Parathyroid adenoma (tissue), 2 donors: Measurements from ENCODE around the gene NTSR1.

ENCODE experiments used
- H2AFZ ChIP-seq: fragments of 300-600 bp; sonication (generic); one replicate; pipeline ENCODE4 v1.7.0; 2017; ENCODE audit warnings: antibody characterized with exemption, mild to moderate bottlenecking
- H3K27ac ChIP-seq: fragments of 300-600 bp; sonication (generic); one replicate; pipeline ENCODE4 v1.7.0; 2017
- H3K27me3 ChIP-seq: fragments of 300-600 bp; sonication (generic); one replicate; pipeline ENCODE4 v1.7.0; 2017; ENCODE audit warnings: low read length; ENCODE audit not compliant: control insufficient read depth, insufficient read depth
- H3K36me3 ChIP-seq: fragments of 300-600 bp; sonication (generic); one replicate; pipeline ENCODE4 v1.7.0; 2017; ENCODE audit warnings: low read length; ENCODE audit not compliant: control insufficient read depth, insufficient read depth
- H3K4me1 ChIP-seq: fragments of 300-600 bp; sonication (generic); one replicate; pipeline ENCODE4 v1.7.0; 2017; ENCODE audit warnings: control low read depth
- H3K4me2 ChIP-seq: fragments of 300-600 bp; sonication (generic); one replicate; pipeline ENCODE4 v1.7.0; 2017; ENCODE audit warnings: low read length
- H3K4me3 ChIP-seq: fragments of 300-600 bp; sonication (generic); one replicate; pipeline ENCODE4 v1.7.0; 2017; ENCODE audit warnings: low read depth, low read length
- H3K79me2 ChIP-seq: fragments of 300-600 bp; sonication (generic); one replicate; pipeline ENCODE4 v1.7.0; 2017; ENCODE audit warnings: control low read depth
- H3K9ac ChIP-seq: fragments of 300-600 bp; sonication (generic); one replicate; pipeline ENCODE4 v1.7.0; 2017; ENCODE audit warnings: mild to moderate bottlenecking
- H3K9me3 ChIP-seq: fragments of 300-600 bp; sonication (generic); one replicate; pipeline ENCODE4 v1.7.0; 2017; ENCODE audit warnings: low read length; ENCODE audit not compliant: control insufficient read depth
- TF ChIP-seq, protein P1 (sequence below): fragments of 300-600 bp; sonication (generic); IDR thresholded peaks from one replicate; pipeline ENCODE4 v1.7.0; 2017; ENCODE audit warnings: antibody characterized with exemption, mild to moderate bottlenecking
- donor health status: primary hyperparathyroidism.

The NTSR1 gene

DNA sequence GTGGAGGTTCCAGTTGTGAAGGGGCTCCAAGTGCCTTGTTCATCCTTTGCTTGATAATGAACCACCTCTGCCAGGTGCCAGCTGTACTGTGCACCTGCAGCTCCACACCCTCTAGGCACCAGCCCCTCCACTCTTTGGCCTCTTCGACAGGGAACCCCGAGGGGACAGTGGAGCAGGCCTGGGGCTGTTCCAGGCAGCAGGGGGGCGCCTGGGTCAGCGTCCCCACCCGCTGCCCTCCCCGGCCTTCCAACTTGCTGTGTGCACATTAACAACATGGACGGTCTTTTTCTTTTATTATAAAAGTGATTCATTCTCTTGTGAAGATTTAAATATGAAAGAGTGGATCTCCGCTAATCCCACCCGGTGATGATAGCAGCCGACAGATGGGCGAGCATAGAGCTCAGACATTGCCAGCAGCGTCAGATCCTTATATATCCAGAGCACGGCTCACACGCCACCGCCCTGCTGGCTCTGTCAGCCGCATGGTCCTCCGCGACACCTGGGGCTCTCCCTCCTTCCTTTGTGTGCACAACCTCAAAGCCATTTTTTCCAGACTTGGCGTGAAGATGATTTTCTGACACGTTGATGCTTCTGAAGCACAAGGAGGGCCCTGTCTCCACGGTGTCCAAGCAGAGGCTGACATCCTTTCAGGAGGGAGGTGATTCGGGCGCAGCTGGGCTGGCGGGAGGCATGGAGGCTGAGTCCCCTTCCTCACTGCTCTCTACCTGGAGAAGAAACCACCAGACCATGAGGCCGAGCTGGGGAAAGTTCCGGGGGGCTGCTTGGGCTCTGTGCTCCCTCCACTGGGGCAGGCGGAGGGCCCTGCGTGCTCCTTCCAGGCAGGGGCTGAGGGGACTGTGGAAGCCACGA, 65.4 kb downstream of the NTSR1 start:
- Histone ChIP-seq H2AFZ (no peak overlapping the region), H3K9me3 (no peaks in the 10 kb centered on the region), H3K27ac (no peak overlapping the region), H3K27me3 (peaks cover 4% of the 10 kb centered on the region), H3K79me2 (no peaks in the 10 kb centered on the region), H3K9ac (no peak overlapping the region), H3K36me3 (no peaks in the 10 kb centered on the region), H3K4me2 (no peak overlapping the region), H3K4me1 (peaks cover 6% of the 10 kb centered on the region), H3K4me3 (no peak overlapping the region)
- TF ChIP-seq, protein P1, sequence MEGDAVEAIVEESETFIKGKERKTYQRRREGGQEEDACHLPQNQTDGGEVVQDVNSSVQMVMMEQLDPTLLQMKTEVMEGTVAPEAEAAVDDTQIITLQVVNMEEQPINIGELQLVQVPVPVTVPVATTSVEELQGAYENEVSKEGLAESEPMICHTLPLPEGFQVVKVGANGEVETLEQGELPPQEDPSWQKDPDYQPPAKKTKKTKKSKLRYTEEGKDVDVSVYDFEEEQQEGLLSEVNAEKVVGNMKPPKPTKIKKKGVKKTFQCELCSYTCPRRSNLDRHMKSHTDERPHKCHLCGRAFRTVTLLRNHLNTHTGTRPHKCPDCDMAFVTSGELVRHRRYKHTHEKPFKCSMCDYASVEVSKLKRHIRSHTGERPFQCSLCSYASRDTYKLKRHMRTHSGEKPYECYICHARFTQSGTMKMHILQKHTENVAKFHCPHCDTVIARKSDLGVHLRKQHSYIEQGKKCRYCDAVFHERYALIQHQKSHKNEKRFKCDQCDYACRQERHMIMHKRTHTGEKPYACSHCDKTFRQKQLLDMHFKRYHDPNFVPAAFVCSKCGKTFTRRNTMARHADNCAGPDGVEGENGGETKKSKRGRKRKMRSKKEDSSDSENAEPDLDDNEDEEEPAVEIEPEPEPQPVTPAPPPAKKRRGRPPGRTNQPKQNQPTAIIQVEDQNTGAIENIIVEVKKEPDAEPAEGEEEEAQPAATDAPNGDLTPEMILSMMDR = no peak

DNA sequence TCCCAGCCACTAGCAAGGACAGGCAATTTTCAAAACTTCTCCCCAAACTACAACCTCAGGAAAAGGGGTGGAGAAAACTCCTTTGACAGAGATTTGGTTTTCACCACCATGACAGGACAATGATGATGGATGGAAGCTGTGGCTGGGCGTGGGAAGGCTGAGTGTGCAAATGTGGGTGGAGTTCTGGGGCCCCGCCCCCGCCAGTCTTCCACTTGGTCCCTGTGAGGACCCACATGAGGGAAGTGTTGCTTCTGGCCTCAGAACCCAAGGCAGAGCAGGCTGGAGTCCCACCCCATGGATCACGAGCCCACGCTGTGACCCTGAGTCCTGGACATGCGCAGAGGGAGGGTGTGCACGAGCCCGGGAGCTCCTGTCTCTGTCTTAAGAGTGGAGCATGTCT, 66.1 kb downstream of the NTSR1 start:
- Histone ChIP-seq H3K9ac (no peak overlapping the region), H3K4me1 (peaks cover 6% of the 10 kb centered on the region), H3K36me3 (no peaks in the 10 kb centered on the region), H3K27me3 (peaks cover 4% of the 10 kb centered on the region), H3K9me3 (no peaks in the 10 kb centered on the region), H3K4me2 (no peak overlapping the region), H3K79me2 (no peaks in the 10 kb centered on the region), H3K27ac (no peak overlapping the region), H3K4me3 (no peak overlapping the region), H2AFZ (no peak overlapping the region)
- TF ChIP-seq, protein P1 = no peak

DNA sequence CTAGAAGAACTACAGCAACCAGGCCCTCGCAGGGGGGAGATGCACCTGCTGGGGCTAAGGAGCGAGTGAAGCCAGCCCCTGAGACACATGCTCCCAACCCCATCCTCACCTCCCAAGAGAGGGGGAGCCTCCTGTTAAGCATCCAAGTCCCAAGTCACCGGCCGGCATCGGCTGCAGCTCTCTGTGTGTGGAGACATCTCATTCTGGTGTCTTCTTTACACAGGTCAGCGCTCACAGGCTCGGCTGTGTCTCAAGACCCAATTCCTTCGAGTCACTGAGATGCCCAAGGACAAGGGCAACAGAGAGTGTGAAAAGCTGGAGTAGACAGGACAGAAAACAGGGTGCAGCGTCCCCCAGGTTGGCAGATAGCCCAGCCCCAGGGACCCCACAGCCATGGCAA, 66.6 kb downstream of the NTSR1 start:
- no peaks in the 10 kb centered on the region for H3K9me3 ChIP-seq
- no peak overlapping the region for H3K4me2 ChIP-seq
- peaks cover 4% of the 10 kb centered on the region for H3K27me3 ChIP-seq
- no peak overlapping the region for H3K9ac ChIP-seq
- no peaks in the 10 kb centered on the region for H3K36me3 ChIP-seq
- TF ChIP-seq, protein P1 = no peak
- no peak overlapping the region for H2AFZ ChIP-seq
- H3K27ac ChIP-seq = no peak overlapping the region
- H3K79me2 ChIP-seq = no peaks in the 10 kb centered on the region
- H3K4me1 ChIP-seq = peaks cover 6% of the 10 kb centered on the region
- H3K4me3 ChIP-seq = no peak overlapping the region

DNA sequence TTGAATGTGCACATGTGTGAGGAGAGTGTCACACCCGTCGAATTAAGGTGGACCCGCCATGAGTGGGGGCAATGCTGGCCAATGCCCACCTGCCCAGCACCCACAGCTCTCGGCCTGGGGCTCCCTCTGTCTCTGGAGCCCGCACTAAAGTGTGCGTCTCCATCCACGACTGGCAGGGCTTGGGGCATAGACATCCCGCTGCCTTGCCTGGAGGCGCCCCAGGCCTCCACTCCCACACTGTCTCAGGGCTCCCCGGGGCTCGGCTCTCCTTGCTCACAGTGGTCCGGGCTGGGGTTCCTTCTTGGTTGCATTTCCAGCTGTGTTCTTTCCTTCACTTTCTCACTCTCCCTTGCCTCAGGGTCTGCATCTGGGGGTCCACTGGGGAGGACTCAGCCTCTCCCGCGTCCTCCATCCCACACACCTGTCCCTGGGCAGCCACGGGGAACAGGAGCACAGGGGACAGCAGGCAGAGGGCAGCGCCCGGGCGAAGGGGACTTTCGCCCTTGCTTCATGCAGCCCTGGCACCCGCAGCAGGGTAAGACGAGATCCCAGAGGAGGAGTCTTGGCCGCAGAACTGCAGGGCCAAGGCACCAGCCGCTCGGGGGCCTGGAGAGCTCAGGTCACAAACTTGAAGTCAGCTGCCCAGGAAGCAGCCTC, 67.5 kb downstream of the NTSR1 start:
- peaks cover 6% of the 10 kb centered on the region for H3K4me1 ChIP-seq
- no peak overlapping the region for H3K4me2 ChIP-seq
- H3K36me3 ChIP-seq = no peaks in the 10 kb centered on the region
- H3K27me3 ChIP-seq = peaks cover 4% of the 10 kb centered on the region
- H3K9me3 ChIP-seq = no peaks in the 10 kb centered on the region
- H3K27ac ChIP-seq = no peak overlapping the region
- H3K79me2 ChIP-seq = no peaks in the 10 kb centered on the region
- no peak overlapping the region for H3K4me3 ChIP-seq
- H3K9ac ChIP-seq = no peak overlapping the region
- TF ChIP-seq, protein P1 = no peak
- H2AFZ ChIP-seq = no peak overlapping the region
